CD14-positive monocyte (primary cell): ENCODE measurements around the gene D2HGDH. TPM values are rescaled to one million over a fixed set of nuclear protein-coding genes. Genes with fewer than 3 reads are reported as not detected.

ENCODE experiments used
- DNase-seq, 3 donors: peaks; one replicate each; pipeline ENCODE4 v3.0.0-alpha.2; 2011 to 2022
- H2AFZ ChIP-seq: 2 replicates; pipeline ENCODE4 v1.6.0; 2012; ENCODE audit warnings: mild to moderate bottlenecking, low read depth, low read length, inconsistent platforms; ENCODE audit not compliant: insufficient read depth, poor library complexity, severe bottlenecking
- H3K27ac ChIP-seq, 2 donors: 1 replicate in 1 of 2; 2 replicates in 1 of 2; pipeline ENCODE4 v1.5.1; 2012 to 2013; ENCODE audit warnings: low read length in 2 of 2, control low read depth in 1 of 2, inconsistent platforms in 1 of 2, low read depth in 1 of 2, mild to moderate bottlenecking in 1 of 2
- H3K27me3 ChIP-seq, 2 donors: one replicate each; pipeline versions ENCODE4 v1.6.0 to v1.6.1; 2011 to 2013; ENCODE audit warnings: low read length in 2 of 2; ENCODE audit not compliant: control insufficient read depth in 2 of 2, insufficient read depth in 2 of 2
- H3K36me3 ChIP-seq, 2 donors: replicated peaks in 1 of 2; 1 replicate in 1 of 2; 2 replicates in 1 of 2; pipeline versions ENCODE4 v1.5.1 to v1.6.1; 2012 to 2013; ENCODE audit warnings: low read length in 2 of 2, control low read depth in 1 of 2, inconsistent platforms in 1 of 2, mild to moderate bottlenecking in 1 of 2; ENCODE audit not compliant: insufficient read depth in 2 of 2, control insufficient read depth in 1 of 2
- H3K4me1 ChIP-seq, 2 donors: 1 replicate in 1 of 2; 2 replicates in 1 of 2; pipeline versions ENCODE4 v1.5.1 to v1.6.1; 2012 to 2013; ENCODE audit warnings: low read length in 2 of 2, control low read depth in 1 of 2, inconsistent platforms in 1 of 2, mild to moderate bottlenecking in 1 of 2, moderate library complexity in 1 of 2; ENCODE audit not compliant: insufficient read depth in 2 of 2, control insufficient read depth in 1 of 2
- H3K4me2 ChIP-seq: replicated peaks from 2 replicates; pipeline ENCODE3; 2012; ENCODE audit warnings: low read length, moderate library complexity, mild to moderate bottlenecking; ENCODE audit not compliant: poor library complexity, severe bottlenecking; ENCODE audit errors: extremely low read depth
- H3K4me3 ChIP-seq, 3 experiments: fragments of 200-600 bp in 1 of 3; sonication (generic) in 1 of 3; replicated peaks in 1 of 3; 1 replicate in 2 of 3; 2 replicates in 1 of 3; pipeline ENCODE4 v1.5.1; 2011 to 2013; ENCODE audit warnings: low read length in 3 of 3, mild to moderate bottlenecking in 3 of 3, control low read depth in 2 of 3, low read depth in 2 of 3, inconsistent platforms in 1 of 3, moderate library complexity in 1 of 3
- H3K79me2 ChIP-seq: 2 replicates; pipeline ENCODE4 v1.6.0; 2012; ENCODE audit warnings: mild to moderate bottlenecking, control low read depth, inconsistent platforms, low read length, moderate library complexity; ENCODE audit not compliant: insufficient read depth
- H3K9ac ChIP-seq: 2 replicates; pipeline ENCODE4 v1.6.0; 2017; ENCODE audit warnings: low read length, mild to moderate bottlenecking; ENCODE audit not compliant: insufficient read depth, poor library complexity, severe bottlenecking
- H3K9me3 ChIP-seq, 2 donors: replicated peaks in 1 of 2; 1 replicate in 1 of 2; 2 replicates in 1 of 2; pipeline versions ENCODE4 v1.5.1 to v1.6.1; 2012 to 2013; ENCODE audit warnings: low read length in 2 of 2, control low read depth in 1 of 2; ENCODE audit not compliant: control insufficient read depth in 1 of 2, insufficient read depth in 1 of 2
- H4K20me1 ChIP-seq: 2 replicates; pipeline ENCODE4 v1.6.0; 2012; ENCODE audit warnings: mild to moderate bottlenecking, low read length, control low read depth, moderate library complexity; ENCODE audit not compliant: insufficient read depth
- H3K27ac Mint-ChIP-seq, 7 donors: one replicate each; pipeline ENCODE4 v1.8.0; 2020; ENCODE audit warnings: mild to moderate bottlenecking in 7 of 7, mixed read lengths in 7 of 7, moderate library complexity in 6 of 7, inconsistent platforms in 2 of 7
- H3K27me3 Mint-ChIP-seq, 3 donors: one replicate each; pipeline ENCODE4 v1.8.0; 2021 to 2022; ENCODE audit warnings: low read depth in 3 of 3, mild to moderate bottlenecking in 3 of 3, mixed read lengths in 3 of 3, moderate library complexity in 3 of 3, inconsistent platforms in 1 of 3
- H3K36me3 Mint-ChIP-seq, 2 donors: one replicate each; pipeline ENCODE4 v1.8.0; 2020; ENCODE audit warnings: mixed read lengths in 2 of 2, inconsistent platforms in 1 of 2, mild to moderate bottlenecking in 1 of 2
- H3K4me1 Mint-ChIP-seq: one replicate; pipeline ENCODE4 v1.8.0; 2020; ENCODE audit warnings: mild to moderate bottlenecking, mixed read lengths
- H3K4me3 Mint-ChIP-seq, 2 donors: one replicate each; pipeline ENCODE4 v1.8.0; 2020; ENCODE audit warnings: mild to moderate bottlenecking in 2 of 2, mixed read lengths in 2 of 2, moderate library complexity in 1 of 2
- H3K9me3 Mint-ChIP-seq, 7 donors: one replicate each; pipeline ENCODE4 v1.8.0; 2020 to 2022; ENCODE audit warnings: mixed read lengths in 7 of 7, mild to moderate bottlenecking in 6 of 7, moderate library complexity in 6 of 7, inconsistent platforms in 2 of 7
- CTCF ChIP-seq: fragments of 200-600 bp; IDR thresholded peaks from one replicate; pipeline ENCODE4 v1.8.0; 2022; ENCODE audit warnings: antibody characterized with exemption, mild to moderate bottlenecking
- WGBS: methylation state at CpG from one replicate; pipeline ENCODE4 v1.1.5; 2013; ENCODE audit warnings: missing lambda C conversion rate; ENCODE audit not compliant: insufficient coverage; 5-methylcytosine and 5-hydroxymethylcytosine counted together
- intact Hi-C, 2 donors: fragments of 100-400 bp; cut with micrococcal nuclease; formaldehyde crosslinking; loops; one replicate each; pipeline versions ENCODE4 v1.15.0 to v1.15.1; 2023
- polyA plus RNA-seq, 3 donors: library from polyadenylated mRNA; depleted of rRNA in 1 of 3; unstranded in 2 of 3; stranded (reverse) in 1 of 3; fragments of 300-500 nt in 2 of 3; fragments of >200 nt in 1 of 3; fragmentation: Illumina TruSeq in 2 of 3; gene quantifications; 1 replicate in 2 of 3; 2 replicates in 1 of 3; pipeline ENCODE4 v1.2.3, GENCODE V29; 2012 to 2021

The D2HGDH gene
- polyA plus RNA-seq, 3 donors = 1.0 to 57.1 (median 1.1) TPM

GRCh38 chr2:241815477-241816430 is 81.3 kb downstream of the D2HGDH start:
- H3K27me3 ChIP-seq = no peaks in the 10 kb centered on the region
- H3K4me3 Mint-ChIP-seq = peak overlapping the region in 1 of 2 donors; percentile 30
- intact Hi-C loops = no loop called here
- peak overlapping the region in 1 of 7 donors; percentile 72 for H3K27ac Mint-ChIP-seq
- H3K27me3 Mint-ChIP-seq = peaks cover 4 to 17% (median 10%) of the 10 kb centered on the region in 3 donors
- no peaks in the 10 kb centered on the region for H3K79me2 ChIP-seq
- no peaks in the 10 kb centered on the region for H4K20me1 ChIP-seq
- H3K9ac ChIP-seq = peak overlapping the region; percentile 8
- H3K9me3 ChIP-seq = no peaks in the 10 kb centered on the region
- H2AFZ ChIP-seq = no peak overlapping the region
- H3K4me1 ChIP-seq = peaks cover 13 to 18% of the 10 kb centered on the region in 2 donors
- H3K36me3 ChIP-seq = no peaks in the 10 kb centered on the region
- H3K4me2 ChIP-seq = no peak overlapping the region
- WGBS = 84% methylated on average over 45 of the region's 48 CpGs
- peaks cover 14% of the 10 kb centered on the region for H3K4me1 Mint-ChIP-seq
- DNase-seq = no peak
- H3K4me3 ChIP-seq = no peak overlapping the region
- H3K9me3 Mint-ChIP-seq = peaks cover 0 to 2% (median 0%) of the 10 kb centered on the region in 7 donors
- H3K27ac ChIP-seq = no peak overlapping the region
- no peak for TF ChIP-seq CTCF
- H3K36me3 Mint-ChIP-seq = no peaks in the 10 kb centered on the region

GRCh38 chr2:241816431-241817121 is 82.1 kb downstream of the D2HGDH start:
- Histone ChIP-seq H3K27ac (no peak overlapping the region), H3K36me3 (no peaks in the 10 kb centered on the region), H3K27me3 (no peaks in the 10 kb centered on the region), H3K79me2 (no peaks in the 10 kb centered on the region), H3K9me3 (no peaks in the 10 kb centered on the region), H3K4me3 (peak overlapping the region in 1 of 3 experiments; percentile 59), H3K9ac (peak overlapping the region; percentile 13), H4K20me1 (no peaks in the 10 kb centered on the region), H2AFZ (peak overlapping the region; percentile 72), H3K4me1 (peaks cover 13 to 18% of the 10 kb centered on the region in 2 donors), H3K4me2 (peak overlapping the region; percentile 68)
- no peak for DNase-seq
- Mint-ChIP-seq H3K36me3 (no peaks in the 10 kb centered on the region), H3K27me3 (peaks cover 4 to 17% (median 10%) of the 10 kb centered on the region in 3 donors), H3K4me3 (no peak overlapping the region), H3K27ac (no peak overlapping the region), H3K9me3 (peaks cover 0 to 2% (median 0%) of the 10 kb centered on the region in 7 donors), H3K4me1 (peaks cover 17% of the 10 kb centered on the region)
- intact Hi-C loops = no loop called here
- WGBS = 83% methylated on average over 32 of the region's 33 CpGs
- TF ChIP-seq CTCF = no peak
